Stimulated activated CD4-positive, alpha-beta T cell treated with anti-CD3 and anti-CD28 coated beads, Interleukin-2, amount 100 ng/mL, for 48 hours (primary cell): Measurements from ENCODE around the gene BTLA.
"Not testable (repeated sequence)": the region's sequence is repeated elsewhere in the genome, so short reads cannot be mapped to it uniquely, and the experiment has no call there.

Experiments
- DNase-seq, 2 donors: peaks; one replicate each; pipeline ENCODE4 v3.0.0-alpha.2; 2020

Gene BTLA

GRCh38 chr3:112437146-112438022 lies 61.9 kb downstream of the BTLA start:
- no peak for DNase-seq

GRCh38 chr3:112429960-112430359 lies 69.3 kb downstream of the BTLA start:
- no peak for DNase-seq

GRCh38 chr3:112427123-112427522 lies 72.1 kb downstream of the BTLA start:
- no peak for DNase-seq

GRCh38 chr3:112425858-112426750 lies 73.2 kb downstream of the BTLA start:
- no peak for DNase-seq

DNA sequence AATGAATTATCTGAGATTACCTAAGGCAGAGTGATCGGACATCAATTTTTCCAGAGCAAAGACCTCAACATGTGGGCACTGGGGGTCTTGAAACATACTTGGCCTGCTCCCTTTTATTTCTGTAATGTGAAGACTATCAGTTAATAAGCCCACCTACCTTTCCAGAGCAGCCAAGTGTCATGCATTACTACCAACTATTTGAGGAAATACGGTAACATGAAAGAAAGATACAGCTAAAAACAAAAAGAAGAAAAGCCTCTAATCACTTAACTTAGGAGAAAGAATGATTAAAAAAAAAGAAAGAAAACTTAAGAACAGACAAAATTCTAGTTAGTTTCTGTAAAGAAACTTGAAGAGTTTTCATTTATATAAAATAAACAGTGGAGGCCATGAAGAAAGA lies 73.9 kb downstream of the BTLA start:
- no peak for DNase-seq

DNA sequence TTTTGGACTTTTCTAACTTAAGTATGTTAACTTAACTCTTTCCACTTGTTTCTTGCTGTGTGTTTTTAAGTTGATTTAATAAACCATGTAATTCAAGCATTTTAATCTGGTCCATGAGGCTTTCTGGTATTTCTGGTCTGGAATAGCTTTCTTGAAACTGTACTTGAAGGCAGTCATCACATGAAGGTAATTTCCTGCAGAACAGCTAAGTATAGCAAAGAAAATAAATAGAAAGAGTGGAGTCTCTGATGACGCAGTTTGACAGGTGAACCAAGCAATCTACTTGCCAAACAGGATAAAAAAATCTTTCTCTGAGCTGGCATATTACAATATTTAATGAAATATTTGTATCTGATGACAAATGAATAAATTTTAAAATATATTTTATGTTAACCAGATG lies 74.9 kb downstream of the BTLA start:
- DNase-seq, result no peak

GRCh38 chr3:112422921-112423320 lies 76.4 kb downstream of the BTLA start:
- not testable (repeated sequence) for DNase-seq

- not testable (repeated sequence) for DNase-seq
Observed at GRCh38 chr3:112418526-112418925, 80.7 kb downstream of the BTLA start.

DNA sequence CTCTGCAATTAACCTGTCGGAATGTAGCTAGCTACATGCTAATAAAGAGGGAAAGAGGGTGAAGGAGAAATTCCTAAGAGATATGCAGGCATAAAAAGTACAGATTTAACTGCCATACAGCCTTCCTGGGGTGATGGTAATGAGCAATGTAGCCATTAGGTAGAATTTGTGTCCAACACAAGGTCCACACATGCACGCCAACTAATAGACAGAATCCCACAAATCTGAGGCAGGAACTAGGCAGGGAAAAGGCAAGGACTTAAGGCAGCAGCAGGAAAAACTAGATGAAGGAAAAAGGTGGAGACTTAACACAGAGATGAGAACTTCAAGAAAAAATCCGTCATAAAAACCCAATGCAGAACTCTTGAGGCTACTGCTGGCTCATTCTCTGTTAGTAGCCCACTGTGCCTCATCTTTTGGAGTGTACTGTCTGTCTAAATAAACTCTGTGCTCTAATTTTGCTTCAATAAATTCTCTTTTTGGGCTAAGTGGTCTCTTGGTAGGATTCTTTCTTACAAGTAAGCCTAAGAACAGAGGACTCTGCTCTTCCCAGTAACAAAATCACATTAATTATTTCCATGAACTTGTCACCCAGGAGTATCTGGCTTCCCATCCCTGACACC lies 81.5 kb downstream of the BTLA start:
- no peak for DNase-seq

DNA sequence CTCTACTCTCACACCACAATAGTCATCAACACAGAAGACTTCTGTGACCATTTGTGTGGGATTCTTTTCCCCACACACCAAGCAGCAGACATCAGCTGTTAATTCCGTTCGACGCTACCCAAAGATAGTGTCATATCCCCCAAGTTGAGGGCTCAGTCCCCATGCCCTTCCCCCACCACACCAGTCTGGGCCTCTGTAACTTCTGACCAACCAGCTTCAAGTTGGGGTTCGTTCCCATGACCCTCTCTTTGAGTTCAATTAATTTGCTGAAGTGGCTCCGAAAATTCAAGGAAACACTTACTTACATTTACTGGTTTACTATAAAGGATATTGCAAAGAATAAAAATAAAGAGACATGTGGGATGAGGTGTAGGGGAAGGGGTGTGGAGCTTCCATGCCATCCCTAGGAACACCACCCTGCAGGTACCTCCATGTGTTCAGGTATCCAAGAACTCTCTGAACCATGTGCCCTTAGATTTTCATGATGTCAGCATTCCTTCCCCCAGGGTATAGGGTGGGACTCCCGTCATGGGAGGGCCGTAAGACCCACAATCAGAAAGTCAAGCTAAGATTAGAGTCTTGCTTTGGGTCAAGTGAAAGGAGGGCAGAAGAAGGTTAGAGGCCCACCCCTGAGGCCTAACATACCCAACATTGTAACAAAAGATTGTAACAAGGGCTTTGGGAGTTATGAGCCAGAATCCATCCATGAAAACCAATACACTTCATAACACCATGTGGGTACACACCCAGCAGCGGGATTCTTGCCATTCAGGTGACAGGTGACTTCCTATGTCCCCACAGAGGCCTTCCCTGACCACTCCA lies 82.7 kb downstream of the BTLA start:
- DNase-seq, result no peak

DNA sequence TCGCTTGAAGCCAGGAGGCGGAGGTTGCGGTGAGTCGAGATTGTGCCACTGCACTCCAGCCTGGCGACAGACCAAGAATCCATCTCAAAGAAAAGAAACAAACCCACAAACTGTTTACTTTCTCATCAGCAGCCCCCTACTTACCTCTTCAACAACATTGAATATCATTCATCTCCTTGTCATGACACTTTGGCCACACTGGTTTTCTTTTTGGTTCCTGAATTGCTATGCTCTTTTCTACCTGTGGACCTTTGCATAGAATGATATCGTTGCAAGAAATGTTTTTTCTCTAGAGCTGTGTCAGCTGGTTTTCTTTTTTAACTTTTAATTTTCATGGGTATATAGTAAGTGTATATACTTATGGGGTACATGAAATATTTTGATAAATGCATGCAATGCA lies 83.9 kb downstream of the BTLA start:
- no peak for DNase-seq
